ENCODE data around the gene NEURL1.

GRCh38 chr10:103555712-103556111 is 62.2 kb downstream of the NEURL1 start:
- TF ChIP-seq POLR2A (IDR thresholded peaks at IDR 0.05) = no peak
- TF ChIP-seq CTCF (IDR thresholded peaks at IDR 0.05) = no peak

All from esophagus squamous epithelium (tissue), 4 donors.